Endodermal cell (in vitro differentiated cells): Measurements from ENCODE around the gene ATOSA. TPM values are rescaled to one million over a fixed set of nuclear protein-coding genes. Genes with fewer than 3 reads are reported as not detected.

Experiments
- DNase-seq: peaks from one replicate; pipeline ENCODE4 v3.0.0-alpha.2; 2017
- H3K27ac ChIP-seq: 2 replicates; pipeline ENCODE4 v1.5.1; 2013; ENCODE audit warnings: mild to moderate bottlenecking, low read depth, low read length, moderate library complexity
- H3K27me3 ChIP-seq: 2 replicates; pipeline ENCODE4 v1.6.1; 2013; ENCODE audit warnings: mild to moderate bottlenecking, low read length, moderate library complexity; ENCODE audit not compliant: insufficient read depth, control insufficient read depth, poor library complexity, severe bottlenecking
- H3K36me3 ChIP-seq: 2 replicates; pipeline ENCODE4 v1.7.0; 2013; ENCODE audit warnings: mild to moderate bottlenecking, low read length, moderate library complexity; ENCODE audit not compliant: control insufficient read depth, insufficient read depth
- H3K4me1 ChIP-seq: one replicate; pipeline ENCODE4 v1.7.0; 2013; ENCODE audit warnings: low read length; ENCODE audit not compliant: control insufficient read depth, insufficient read depth
- H3K4me3 ChIP-seq: 2 replicates; pipeline ENCODE4 v1.5.1; 2013; ENCODE audit warnings: mild to moderate bottlenecking, low read length, moderate library complexity
- H3K9ac ChIP-seq: 2 replicates; pipeline ENCODE4 v1.6.1; 2013; ENCODE audit warnings: mild to moderate bottlenecking, low read length, moderate library complexity; ENCODE audit not compliant: poor library complexity, severe bottlenecking; ENCODE audit errors: extremely low read depth
- H3K9me3 ChIP-seq: 2 replicates; pipeline ENCODE4 v1.6.1; 2013; ENCODE audit warnings: mild to moderate bottlenecking, low read length, moderate library complexity; ENCODE audit not compliant: control insufficient read depth
- H3K27ac Mint-ChIP-seq: 2 replicates; pipeline ENCODE4 v1.8.0; 2020; ENCODE audit warnings: mixed read lengths
- H3K27me3 Mint-ChIP-seq: 2 replicates; pipeline ENCODE4 v1.8.0; 2021; ENCODE audit warnings: mild to moderate bottlenecking, mixed read lengths; ENCODE audit not compliant: insufficient read depth
- H3K36me3 Mint-ChIP-seq: 2 replicates; pipeline ENCODE4 v1.8.0; 2020; ENCODE audit warnings: low read depth, mixed read lengths
- H3K4me1 Mint-ChIP-seq: 2 replicates; pipeline ENCODE4 v1.8.0; 2020; ENCODE audit warnings: mixed read lengths
- H3K4me3 Mint-ChIP-seq: 2 replicates; pipeline ENCODE4 v1.8.0; 2020; ENCODE audit warnings: mild to moderate bottlenecking, moderate library complexity, mixed read lengths
- H3K9me3 Mint-ChIP-seq: 2 replicates; pipeline ENCODE4 v1.8.0; 2020; ENCODE audit warnings: mild to moderate bottlenecking, mixed read lengths
- CTCF ChIP-seq: fragments of 200-600 bp; sonication (generic); conservative IDR thresholded peaks from 2 replicates; pipeline ENCODE4 v1.5.0; 2021; ENCODE audit warnings: antibody characterized with exemption, mild to moderate bottlenecking
- WGBS, 2 experiments: methylation state at CpG; one replicate each; pipeline versions ENCODE4 v1.1.5 to v1.1.7; 2013; ENCODE audit warnings: missing lambda C conversion rate in 2 of 2, mixed read lengths in 1 of 2; ENCODE audit not compliant: insufficient coverage in 1 of 2, insufficient read length in 1 of 2; 5-methylcytosine and 5-hydroxymethylcytosine counted together
- total RNA-seq, 2 donors: library from RNA; stranded (reverse); fragmentation: NEBNext Ultra II Directional in 1 of 2; extraction: Animal tissue kit (Norgen Biotek cat#: 25700) in 1 of 2; gene quantifications; 2 replicates in 1 of 2; 3 replicates in 1 of 2; pipeline ENCODE4 v1.2.1, GENCODE V29; 2021

Gene ATOSA
- total RNA-seq, 2 donors from 2014 or later: 18.6 to 27.8 TPM

GRCh38 chr15:52668133-52668532 is 11.1 kb downstream of the ATOSA start:
- Histone ChIP-seq H3K36me3 (peaks cover 39% of the 10 kb centered on the region), H3K4me1 (no peaks in the 10 kb centered on the region), H3K4me3 (no peak overlapping the region), H3K9me3 (no peaks in the 10 kb centered on the region), H3K9ac (no peak overlapping the region), H3K27ac (no peak overlapping the region), H3K27me3 (no peaks in the 10 kb centered on the region)
- Mint-ChIP-seq H3K36me3 (peaks cover 42% of the 10 kb centered on the region), H3K9me3 (no peaks in the 10 kb centered on the region), H3K27ac (no peak overlapping the region), H3K27me3 (no peaks in the 10 kb centered on the region), H3K4me1 (peaks cover 7% of the 10 kb centered on the region), H3K4me3 (no peak overlapping the region)
- no peak for TF ChIP-seq CTCF
- 92 to 95% methylated on average over 2 to 4 of the region's 4 CpGs for WGBS, 2 experiments
- DNase-seq: no peak

GRCh38 chr15:52667597-52667996 is 11.6 kb downstream of the ATOSA start:
- H3K4me3 Mint-ChIP-seq: no peak overlapping the region
- H3K4me3 ChIP-seq: no peak overlapping the region
- H3K9me3 Mint-ChIP-seq: no peaks in the 10 kb centered on the region
- H3K36me3 ChIP-seq: peaks cover 39% of the 10 kb centered on the region
- DNase-seq: no peak
- H3K9ac ChIP-seq: no peak overlapping the region
- H3K4me1 ChIP-seq: no peaks in the 10 kb centered on the region
- H3K4me1 Mint-ChIP-seq: peaks cover 8% of the 10 kb centered on the region
- H3K27me3 Mint-ChIP-seq: no peaks in the 10 kb centered on the region
- H3K9me3 ChIP-seq: no peaks in the 10 kb centered on the region
- peaks cover 45% of the 10 kb centered on the region for H3K36me3 Mint-ChIP-seq
- no peak for TF ChIP-seq CTCF
- H3K27ac Mint-ChIP-seq: no peak overlapping the region
- no peak overlapping the region for H3K27ac ChIP-seq
- H3K27me3 ChIP-seq: no peaks in the 10 kb centered on the region
- 97% methylated on average over 3 of the region's 3 CpGs; no CpG with 5 or more reads in 1 of the 2 experiments for WGBS, 2 experiments

DNA sequence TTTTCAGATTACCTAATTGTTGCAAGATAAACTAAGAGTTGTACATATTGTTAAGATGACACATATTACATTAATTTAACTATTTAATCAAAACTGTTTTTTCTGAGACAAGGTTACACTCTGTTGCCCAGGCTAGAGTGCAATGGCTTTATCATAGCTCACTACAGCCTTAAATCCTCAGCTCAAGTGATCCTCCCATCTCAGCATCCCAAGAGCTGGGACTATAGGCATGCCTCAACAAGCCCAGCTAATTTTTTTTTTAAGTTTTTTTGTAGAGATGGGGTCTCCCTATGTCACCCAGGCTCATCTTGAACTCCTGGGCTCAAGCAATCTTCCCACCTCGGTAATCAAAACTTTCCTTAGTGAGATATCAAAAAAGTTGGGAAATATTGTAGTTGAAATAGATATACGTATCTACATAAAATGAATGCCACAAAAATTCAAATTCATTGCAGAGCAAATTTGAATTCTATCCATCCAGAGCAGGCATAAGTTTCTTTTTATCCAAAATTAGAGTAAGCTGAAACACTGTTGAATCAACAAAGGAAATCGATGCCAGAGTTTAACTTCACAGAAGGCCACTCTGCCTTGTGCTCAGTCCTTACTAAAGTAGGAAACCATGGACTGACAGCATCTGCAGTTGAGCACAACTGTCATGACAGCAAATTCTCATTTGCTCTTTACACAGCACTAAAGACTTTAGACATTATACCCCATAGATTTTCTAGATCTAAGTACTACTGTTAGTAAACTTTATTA is 15.5 kb downstream of the ATOSA start:
- TF ChIP-seq CTCF: no peak
- Mint-ChIP-seq H3K9me3 (no peaks in the 10 kb centered on the region), H3K4me3 (no peak overlapping the region), H3K27ac (no peak overlapping the region), H3K36me3 (peaks cover 45% of the 10 kb centered on the region), H3K4me1 (peaks cover 17% of the 10 kb centered on the region), H3K27me3 (no peaks in the 10 kb centered on the region)
- H3K27ac ChIP-seq: no peak overlapping the region
- DNase-seq: no peak
- no peaks in the 10 kb centered on the region for H3K27me3 ChIP-seq
- WGBS, 2 experiments: 90 to 95% methylated on average over 1 to 2 of the region's 3 CpGs
- no peak overlapping the region for H3K9ac ChIP-seq
- H3K4me3 ChIP-seq: no peak overlapping the region
- H3K36me3 ChIP-seq: peaks cover 23% of the 10 kb centered on the region
- no peaks in the 10 kb centered on the region for H3K4me1 ChIP-seq
- H3K9me3 ChIP-seq: no peaks in the 10 kb centered on the region
